Choroid plexus epithelial cell (primary cell): ENCODE measurements around the gene BUD31.

Source experiments
- DNase-seq: peaks from one replicate; pipeline ENCODE4 v3.0.0-alpha.2; 2010; ENCODE audit warnings: low read depth
- H3K4me3 ChIP-seq: 2 replicates; pipeline ENCODE4 v1.5.1; 2011; ENCODE audit warnings: low read depth, mild to moderate bottlenecking, control low read depth, low read length, moderate library complexity
- CTCF ChIP-seq: conservative IDR thresholded peaks from 2 replicates; pipeline ENCODE4 v1.5.1; 2011; ENCODE audit warnings: low read depth, mild to moderate bottlenecking, control low read depth, inconsistent platforms, low read length, moderate library complexity

BUD31 gene

GRCh38 chr7:99394188-99394502 is 14.6 kb upstream of the BUD31 start:
- H3K4me3 ChIP-seq: no peak overlapping the region
- no peak for DNase-seq
- TF ChIP-seq CTCF: no peak

DNA sequence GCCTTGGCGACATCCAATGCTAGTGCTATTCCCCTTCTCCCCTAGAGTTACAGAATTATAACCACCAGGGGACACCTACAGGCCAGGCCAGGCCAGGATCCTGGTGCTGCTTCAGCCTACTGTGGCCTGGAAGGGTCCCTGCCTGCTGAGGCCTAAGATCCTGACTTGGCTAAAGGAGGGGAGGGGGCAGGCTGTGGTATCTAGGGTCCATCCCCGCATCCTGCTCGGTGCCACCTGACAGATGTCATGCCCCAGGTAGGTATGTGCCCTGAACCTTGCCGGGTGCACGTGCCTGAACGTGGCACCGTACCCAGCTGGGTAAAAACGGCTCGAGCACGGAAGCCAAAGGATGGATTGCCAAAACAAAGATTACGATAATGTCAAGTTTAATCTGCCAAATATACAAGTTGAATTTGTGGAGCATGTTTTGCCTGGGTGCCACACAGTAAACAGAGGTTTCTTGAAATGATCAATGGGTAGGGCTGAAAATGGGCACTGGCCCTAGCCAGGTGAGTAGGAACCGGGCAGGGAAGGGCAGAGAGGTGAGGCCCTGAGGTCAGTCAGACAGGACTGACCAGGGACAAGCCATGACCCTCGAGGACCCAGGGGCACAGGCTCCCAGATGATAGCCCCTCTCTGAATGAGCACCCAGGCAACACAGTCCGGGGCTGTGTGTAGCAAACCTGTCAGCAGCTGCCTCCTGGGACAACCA is 13.0 kb upstream of the BUD31 start:
- TF ChIP-seq CTCF: peak; percentile 20
- no peak for DNase-seq
- no peak overlapping the region for H3K4me3 ChIP-seq

GRCh38 chr7:99396418-99397296 is 12.1 kb upstream of the BUD31 start:
- TF ChIP-seq CTCF: no peak
- DNase-seq: no peak
- no peak overlapping the region for H3K4me3 ChIP-seq

GRCh38 chr7:99397297-99397983 is 11.3 kb upstream of the BUD31 start:
- TF ChIP-seq CTCF: no peak
- no peak overlapping the region for H3K4me3 ChIP-seq
- DNase-seq: no peak

DNA sequence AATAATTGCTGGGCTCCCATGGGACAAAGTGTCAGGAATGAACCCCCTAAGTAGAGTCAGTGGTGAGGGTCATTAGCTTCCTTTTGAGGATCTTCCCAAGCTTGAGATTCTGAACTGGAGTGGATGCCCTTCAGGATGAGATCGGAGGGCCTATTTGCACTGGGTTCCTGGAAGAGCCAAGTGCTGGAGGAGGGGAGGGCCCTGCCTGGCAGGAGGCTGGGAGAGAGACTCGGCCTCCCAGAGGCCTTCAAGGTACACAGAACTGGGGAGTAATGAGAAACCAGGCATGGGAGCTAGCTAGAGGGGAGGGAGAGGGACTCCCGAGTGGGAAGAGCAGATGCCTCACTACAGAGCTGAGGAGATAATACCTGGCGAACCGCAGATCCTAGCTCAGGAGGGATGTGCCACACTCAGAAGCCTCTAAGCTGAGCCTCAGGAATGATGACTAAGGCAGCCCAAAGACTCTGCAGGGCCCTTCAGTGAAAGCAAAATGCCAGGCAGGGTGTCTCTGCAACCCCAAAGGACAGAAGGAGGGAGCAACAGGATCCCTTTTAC is 9.8 kb upstream of the BUD31 start:
- TF ChIP-seq CTCF: no peak
- DNase-seq: no peak
- no peak overlapping the region for H3K4me3 ChIP-seq

- TF ChIP-seq CTCF: no peak
- no peak overlapping the region for H3K4me3 ChIP-seq
- DNase-seq: no peak
Observed at GRCh38 chr7:99399597-99399996, 9.2 kb upstream of the BUD31 start.
